ENCODE results near the gene METTL8. TPM values are rescaled to one million over a fixed set of nuclear protein-coding genes. Genes with fewer than 3 reads are reported as not detected.
A peak's percentile ranks its signal among the peaks of the same experiment; 100 is the strongest.

METTL8 gene
- total RNA-seq, 4 donors from 2014 or later: 10.6 to 13.7 (median 13.2) TPM

- intact Hi-C loops (cut with DNase I): no loop called here
- DNase-seq: no peak
- peaks cover 0 to 7% of the 10 kb centered on the region in 2 donors for H3K4me1 ChIP-seq
- no peak overlapping the region for H3K4me3 ChIP-seq (replicated peaks in 1 of 3)
- H3K27ac ChIP-seq: no peak overlapping the region
- no peak for TF ChIP-seq CTCF (IDR thresholded peaks at IDR 0.05)
- TF ChIP-seq POLR2A (IDR thresholded peaks at IDR 0.05): no peak
- peaks cover 7 to 8% of the 10 kb centered on the region in 2 donors for H3K36me3 ChIP-seq
- no peaks in the 10 kb centered on the region for H3K27me3 ChIP-seq
- H3K9me3 ChIP-seq: no peaks in the 10 kb centered on the region
Observed at GRCh38 chr2:171459498-171459897, 25.7 kb upstream of the METTL8 start.

GRCh38 chr2:171452773-171453172 lies 19.0 kb upstream of the METTL8 start:
- intact Hi-C loops (cut with DNase I): no loop called here
- WGBS, 2 donors: 67 to 71% methylated on average over 4 of the region's 4 CpGs
- Histone ChIP-seq H3K36me3 (peaks cover 0 to 9% of the 10 kb centered on the region in 2 donors), H3K9me3 (no peaks in the 10 kb centered on the region), H3K27ac (peak overlapping the region in 2 of 3 donors; percentile 3 to 41), H3K4me1 (peaks cover 0 to 14% of the 10 kb centered on the region in 2 donors), H3K4me3 (replicated peaks in 1 of 3) (no peak overlapping the region), H3K27me3 (no peaks in the 10 kb centered on the region)
- TF ChIP-seq POLR2A (IDR thresholded peaks at IDR 0.05) (no peak), CTCF (IDR thresholded peaks at IDR 0.05) (no peak)
- no peak for DNase-seq

GRCh38 chr2:171451074-171451473 lies 17.3 kb upstream of the METTL8 start:
- Histone ChIP-seq H3K27ac (no peak overlapping the region), H3K9me3 (no peaks in the 10 kb centered on the region), H3K4me3 (replicated peaks in 1 of 3) (no peak overlapping the region), H3K4me1 (peaks cover 0 to 14% of the 10 kb centered on the region in 2 donors), H3K27me3 (no peaks in the 10 kb centered on the region), H3K36me3 (peaks cover 0 to 15% of the 10 kb centered on the region in 2 donors)
- TF ChIP-seq POLR2A (IDR thresholded peaks at IDR 0.05) (no peak), CTCF (IDR thresholded peaks at IDR 0.05) (no peak)
- DNase-seq: no peak
- intact Hi-C loops (cut with DNase I): no loop called here

GRCh38 chr2:171447675-171448074 lies 13.9 kb upstream of the METTL8 start:
- Histone ChIP-seq H3K4me3 (replicated peaks in 1 of 3) (no peak overlapping the region), H3K27me3 (no peaks in the 10 kb centered on the region), H3K4me1 (peaks cover 0 to 6% of the 10 kb centered on the region in 2 donors), H3K27ac (no peak overlapping the region), H3K36me3 (peaks cover 0 to 15% of the 10 kb centered on the region in 2 donors), H3K9me3 (no peaks in the 10 kb centered on the region)
- no peak for TF ChIP-seq CTCF (IDR thresholded peaks at IDR 0.05)
- no peak for TF ChIP-seq POLR2A (IDR thresholded peaks at IDR 0.05)
- no peak for DNase-seq
- 90 to 94% methylated on average over 2 of the region's 2 CpGs for WGBS, 2 donors
- intact Hi-C loops (cut with DNase I): no loop called here

GRCh38 chr2:171441470-171441869 lies 7.7 kb upstream of the METTL8 start:
- TF ChIP-seq CTCF (IDR thresholded peaks at IDR 0.05) (no peak), POLR2A (IDR thresholded peaks at IDR 0.05) (no peak)
- Histone ChIP-seq H3K36me3 (no peaks in the 10 kb centered on the region), H3K27ac (no peak overlapping the region), H3K27me3 (no peaks in the 10 kb centered on the region), H3K4me1 (no peaks in the 10 kb centered on the region), H3K4me3 (replicated peaks in 1 of 3) (no peak overlapping the region), H3K9me3 (no peaks in the 10 kb centered on the region)
- intact Hi-C loops (cut with DNase I): no loop called here
- DNase-seq: no peak

All from thyroid gland (tissue), 4 donors.